AG04450 (cell line): ENCODE data around the gene PDE4D. TPM values are rescaled to one million over a fixed set of nuclear protein-coding genes. Genes with fewer than 3 reads are reported as not detected.

Experiments
- CTCF ChIA-PET: fragments of 300-600, 350-600 bp; formaldehyde crosslinking; extraction: SDS; loops from one replicate; lab custom pipeline; 2022; ENCODE audit warnings: antibody characterized with exemption, inconsistent platforms; lab: Charles Lee
- POLR2A ChIA-PET: fragments of 350-600 bp; formaldehyde crosslinking; extraction: SDS; loops from one replicate; lab custom pipeline; 2021; ENCODE audit warnings: antibody characterized with exemption, inconsistent platforms; lab: Yijun Ruan, JAX
- DNase-seq: peaks from one replicate; pipeline ENCODE4 v3.0.0-alpha.2; 2011; ENCODE audit warnings: low read depth, low spot score
- H3K27ac ChIP-seq: one replicate; pipeline ENCODE4 v1.5.1; 2012; ENCODE audit warnings: low read depth, low read length, control low read depth
- H3K27me3 ChIP-seq: one replicate; pipeline ENCODE4 v1.6.0; 2012; ENCODE audit warnings: low read length; ENCODE audit not compliant: control insufficient read depth, insufficient read depth
- H3K4me3 ChIP-seq: 2 replicates; pipeline ENCODE4 v1.5.1; 2011; ENCODE audit warnings: mild to moderate bottlenecking, low read depth, low read length, control low read depth
- H3K9me3 ChIP-seq: 2 replicates; pipeline ENCODE4 v1.5.1; 2012; ENCODE audit warnings: low read length; ENCODE audit not compliant: control insufficient read depth, insufficient read depth
- CTCF ChIP-seq: IDR thresholded peaks from 2 replicates; pipeline ENCODE4 v1.5.1; 2011; ENCODE audit warnings: low read depth, low read length, control low read depth, inconsistent platforms
- polyA plus RNA-seq: library from polyadenylated mRNA; depleted of rRNA; stranded (reverse); fragments of >200 nt; gene quantifications from 2 replicates; pipeline ENCODE4 v1.2.3, GENCODE V29; 2011

The PDE4D gene
- polyA plus RNA-seq, 1 experiment: 12.0 TPM

GRCh38 chr5:59341155-59341554 is 552.4 kb downstream of the PDE4D start:
- no peak overlapping the region for H3K27ac ChIP-seq
- no peaks in the 10 kb centered on the region for H3K9me3 ChIP-seq
- no peak for DNase-seq
- no peak for TF ChIP-seq CTCF
- ChIA-PET POLR2A (no interaction called here), CTCF (interaction anchor here (1.5 kb wide), 1 partner anchor 450 kb away, joined by 3 read pairs; no protein-coding TSS in a partner anchor)
- no peak overlapping the region for H3K4me3 ChIP-seq
- no peaks in the 10 kb centered on the region for H3K27me3 ChIP-seq

- CTCF ChIA-PET: interaction anchor here (1.5 kb wide), 1 partner anchor 449 kb away, joined by 3 read pairs; no protein-coding TSS in a partner anchor
- Histone ChIP-seq H3K9me3 (no peaks in the 10 kb centered on the region), H3K4me3 (no peak overlapping the region), H3K27ac (no peak overlapping the region), H3K27me3 (no peaks in the 10 kb centered on the region)
- POLR2A ChIA-PET: no interaction called here
- no peak for TF ChIP-seq CTCF
- no peak for DNase-seq
Observed at GRCh38 chr5:59340637-59341036, 552.9 kb downstream of the PDE4D start.

- no peak overlapping the region for H3K4me3 ChIP-seq
- ChIA-PET POLR2A (no interaction called here), CTCF (interaction anchor here (1.1 to 2.1 kb wide), 2 partner anchors 31 to 52 kb away, joined by 5 to 6 read pairs; no protein-coding TSS in a partner anchor)
- no peak overlapping the region for H3K27ac ChIP-seq
- DNase-seq: no peak
- no peaks in the 10 kb centered on the region for H3K27me3 ChIP-seq
- no peaks in the 10 kb centered on the region for H3K9me3 ChIP-seq
- no peak for TF ChIP-seq CTCF
Observed at GRCh38 chr5:59337240-59337639, 556.3 kb downstream of the PDE4D start.

- Histone ChIP-seq H3K4me3 (no peak overlapping the region), H3K27me3 (no peaks in the 10 kb centered on the region), H3K27ac (no peak overlapping the region), H3K9me3 (no peaks in the 10 kb centered on the region)
- no peak for DNase-seq
- POLR2A ChIA-PET: no interaction called here
- CTCF ChIA-PET: interaction anchor here (2.1 kb wide), 1 partner anchor 32 kb away, joined by 5 read pairs; no protein-coding TSS in a partner anchor
- no peak for TF ChIP-seq CTCF
Observed at GRCh38 chr5:59335544-59335943, 558.0 kb downstream of the PDE4D start.

GRCh38 chr5:59333416-59333815 is 560.1 kb downstream of the PDE4D start:
- Histone ChIP-seq H3K27ac (no peak overlapping the region), H3K9me3 (no peaks in the 10 kb centered on the region), H3K4me3 (no peak overlapping the region), H3K27me3 (no peaks in the 10 kb centered on the region)
- CTCF ChIA-PET: no interaction called here
- DNase-seq: no peak
- TF ChIP-seq CTCF: no peak
- POLR2A ChIA-PET: no interaction called here
